GM19239 (cell line): ENCODE measurements around the gene TULP4.

Experiments
- DNase-seq: peaks from one replicate; pipeline ENCODE4 v3.0.0; 2011; ENCODE audit warnings: low spot score; ENCODE audit not compliant: insufficient read length
- FAIRE-seq: peaks from 2 replicates; lab custom pipeline; 2011; peaks lifted over from hg19 to GRCh38; lab: Jason Lieb, UNC

TULP4 gene, protein sequence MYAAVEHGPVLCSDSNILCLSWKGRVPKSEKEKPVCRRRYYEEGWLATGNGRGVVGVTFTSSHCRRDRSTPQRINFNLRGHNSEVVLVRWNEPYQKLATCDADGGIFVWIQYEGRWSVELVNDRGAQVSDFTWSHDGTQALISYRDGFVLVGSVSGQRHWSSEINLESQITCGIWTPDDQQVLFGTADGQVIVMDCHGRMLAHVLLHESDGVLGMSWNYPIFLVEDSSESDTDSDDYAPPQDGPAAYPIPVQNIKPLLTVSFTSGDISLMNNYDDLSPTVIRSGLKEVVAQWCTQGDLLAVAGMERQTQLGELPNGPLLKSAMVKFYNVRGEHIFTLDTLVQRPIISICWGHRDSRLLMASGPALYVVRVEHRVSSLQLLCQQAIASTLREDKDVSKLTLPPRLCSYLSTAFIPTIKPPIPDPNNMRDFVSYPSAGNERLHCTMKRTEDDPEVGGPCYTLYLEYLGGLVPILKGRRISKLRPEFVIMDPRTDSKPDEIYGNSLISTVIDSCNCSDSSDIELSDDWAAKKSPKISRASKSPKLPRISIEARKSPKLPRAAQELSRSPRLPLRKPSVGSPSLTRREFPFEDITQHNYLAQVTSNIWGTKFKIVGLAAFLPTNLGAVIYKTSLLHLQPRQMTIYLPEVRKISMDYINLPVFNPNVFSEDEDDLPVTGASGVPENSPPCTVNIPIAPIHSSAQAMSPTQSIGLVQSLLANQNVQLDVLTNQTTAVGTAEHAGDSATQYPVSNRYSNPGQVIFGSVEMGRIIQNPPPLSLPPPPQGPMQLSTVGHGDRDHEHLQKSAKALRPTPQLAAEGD (N-terminal part only)

DNA sequence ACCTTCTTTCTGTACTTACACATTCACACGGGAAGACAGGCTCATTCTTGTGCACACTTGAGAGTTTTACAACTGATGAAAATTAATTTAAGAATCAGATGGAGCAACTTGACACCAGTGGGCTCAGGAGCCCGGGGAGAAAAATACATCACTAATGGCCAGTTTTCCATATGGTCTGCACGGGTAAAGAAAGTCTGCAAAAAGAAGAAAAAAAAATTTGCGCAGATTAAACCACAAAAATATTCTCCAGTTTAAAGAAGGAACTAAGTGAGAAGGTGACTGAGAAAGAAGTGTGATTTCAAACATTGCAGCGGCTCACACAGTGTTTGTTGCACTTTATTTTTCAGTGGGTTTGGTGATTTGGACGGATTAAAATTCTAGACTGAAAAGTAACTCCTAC is at the start of gene TULP4:
TSS of gene TULP4 (plus strand) at position 301 of the 400 bp plus-strand sequence. CDS start 1,552 bp downstream, outside the sequence.
- FAIRE-seq, result no peak
- no peak for DNase-seq

DNA sequence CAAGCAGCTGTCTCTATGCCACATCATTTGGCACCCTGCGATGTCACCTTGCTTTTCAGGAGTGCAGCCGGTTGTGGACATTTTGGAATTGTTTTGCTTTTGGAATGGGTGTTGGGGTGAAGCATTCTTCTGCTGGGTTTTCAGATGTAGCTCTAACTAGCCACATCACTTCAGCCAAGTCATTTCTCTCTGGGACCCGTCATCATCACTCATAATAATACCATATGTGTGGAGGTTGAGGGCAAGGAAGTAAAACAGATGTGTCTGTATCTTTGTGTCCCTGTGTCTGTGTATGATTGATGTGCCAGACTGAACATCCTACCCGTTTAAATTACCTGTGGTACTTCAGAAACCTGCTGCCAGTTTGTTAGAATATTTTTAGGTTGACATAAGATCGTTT is 49.5 kb upstream of the TULP4 start:
- DNase-seq, result no peak
- FAIRE-seq, result no peak

DNA sequence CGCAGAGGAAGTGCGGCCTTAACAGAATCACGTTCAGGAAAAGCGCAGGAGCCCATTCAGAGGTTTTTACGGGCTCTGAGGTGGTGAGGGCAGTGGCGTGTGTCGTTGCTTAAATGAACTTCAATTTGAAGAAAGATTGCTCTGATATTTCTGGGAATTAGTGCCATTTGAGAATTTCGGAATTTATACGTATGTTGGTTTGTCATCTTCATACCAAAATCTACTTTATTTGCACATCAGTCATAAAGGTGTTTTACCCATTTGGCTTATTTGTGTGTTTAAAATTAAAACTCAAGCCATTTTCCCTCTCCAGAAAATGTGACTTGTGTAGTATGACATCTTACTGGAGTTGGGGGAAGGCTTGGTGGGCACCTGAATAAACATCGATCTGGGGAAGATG is 48.1 kb upstream of the TULP4 start:
- FAIRE-seq (no peak), DNase-seq (no peak)

DNA sequence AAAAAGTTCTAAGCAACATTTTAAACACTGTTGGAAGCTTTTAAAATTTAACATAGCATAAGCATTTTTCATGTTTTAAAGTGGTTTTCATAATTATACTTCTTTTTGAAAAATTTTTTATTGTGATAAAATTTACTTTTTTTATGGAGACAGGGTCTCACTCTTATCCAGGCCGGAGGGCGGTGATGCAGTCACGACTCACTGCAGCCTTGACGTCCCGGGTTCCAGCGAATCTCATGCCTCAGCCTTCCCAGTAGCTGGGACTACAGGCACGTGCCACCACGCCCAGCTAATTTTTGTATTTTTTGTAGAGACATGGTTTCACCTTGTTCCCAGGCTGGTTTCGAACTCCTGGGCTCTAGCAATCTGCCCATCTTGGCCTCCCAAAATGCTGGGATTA is 46.1 kb upstream of the TULP4 start:
- no peak for FAIRE-seq

DNA sequence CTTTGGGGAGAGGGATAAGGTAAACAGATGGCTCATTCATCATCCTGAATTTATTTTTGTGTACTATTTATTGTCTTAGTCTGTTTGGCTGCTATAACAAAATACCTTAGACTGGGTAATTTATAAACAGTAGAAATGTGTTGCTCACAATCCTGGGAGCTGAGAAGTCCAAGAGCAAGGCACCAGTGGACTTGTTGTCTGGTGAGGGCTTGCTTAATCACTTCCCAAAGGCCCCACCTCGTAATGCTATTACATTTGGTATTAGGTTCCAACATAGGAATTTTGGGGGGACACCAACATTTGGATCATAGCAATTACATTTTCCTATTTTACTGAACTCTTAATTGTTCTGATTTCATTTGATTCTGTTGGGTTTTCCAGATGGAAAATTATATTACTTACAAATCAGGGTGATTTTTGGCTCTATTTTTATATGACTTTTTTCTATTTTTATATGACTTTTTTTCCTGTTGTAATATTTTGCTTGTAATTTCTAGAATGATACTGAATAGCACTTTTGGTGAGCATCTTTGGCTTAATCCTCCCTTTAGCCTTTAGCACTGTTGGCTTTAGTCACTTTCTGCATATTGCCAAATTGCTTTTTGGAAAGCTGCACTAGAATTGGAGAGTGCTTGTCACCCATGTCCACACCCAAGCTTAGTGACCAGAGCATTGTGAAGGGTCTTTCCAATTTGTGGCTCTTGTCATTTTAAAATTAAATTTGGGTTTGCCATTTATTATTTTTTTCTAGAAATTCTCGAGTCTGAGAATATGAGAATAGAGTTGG is 43.7 kb upstream of the TULP4 start:
- FAIRE-seq (peak; percentile 66), DNase-seq (no peak)

More for the DNA sequence above, 46.1 kb upstream of the TULP4 start:
- no peak for DNase-seq

DNA sequence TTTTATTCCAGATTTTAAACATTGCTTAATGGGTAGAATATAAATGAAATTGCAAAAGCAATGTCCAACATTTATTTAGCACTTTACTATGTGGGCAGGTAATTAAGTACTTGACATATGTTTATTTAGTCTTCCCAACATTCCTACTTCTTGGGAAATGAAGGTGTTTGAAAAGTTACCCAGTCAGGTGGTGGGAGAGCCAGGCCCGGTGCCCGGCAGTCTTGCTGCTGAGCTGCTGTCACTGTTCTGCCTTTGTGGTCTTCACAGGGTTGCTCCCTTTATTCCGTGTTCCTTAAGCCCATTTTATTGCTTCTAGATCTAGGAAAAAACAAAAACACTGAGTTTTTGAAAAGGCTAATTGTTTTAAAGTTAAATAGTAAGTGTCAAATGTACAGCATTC is 42.6 kb upstream of the TULP4 start:
- no peak for DNase-seq
- no peak for FAIRE-seq

DNA sequence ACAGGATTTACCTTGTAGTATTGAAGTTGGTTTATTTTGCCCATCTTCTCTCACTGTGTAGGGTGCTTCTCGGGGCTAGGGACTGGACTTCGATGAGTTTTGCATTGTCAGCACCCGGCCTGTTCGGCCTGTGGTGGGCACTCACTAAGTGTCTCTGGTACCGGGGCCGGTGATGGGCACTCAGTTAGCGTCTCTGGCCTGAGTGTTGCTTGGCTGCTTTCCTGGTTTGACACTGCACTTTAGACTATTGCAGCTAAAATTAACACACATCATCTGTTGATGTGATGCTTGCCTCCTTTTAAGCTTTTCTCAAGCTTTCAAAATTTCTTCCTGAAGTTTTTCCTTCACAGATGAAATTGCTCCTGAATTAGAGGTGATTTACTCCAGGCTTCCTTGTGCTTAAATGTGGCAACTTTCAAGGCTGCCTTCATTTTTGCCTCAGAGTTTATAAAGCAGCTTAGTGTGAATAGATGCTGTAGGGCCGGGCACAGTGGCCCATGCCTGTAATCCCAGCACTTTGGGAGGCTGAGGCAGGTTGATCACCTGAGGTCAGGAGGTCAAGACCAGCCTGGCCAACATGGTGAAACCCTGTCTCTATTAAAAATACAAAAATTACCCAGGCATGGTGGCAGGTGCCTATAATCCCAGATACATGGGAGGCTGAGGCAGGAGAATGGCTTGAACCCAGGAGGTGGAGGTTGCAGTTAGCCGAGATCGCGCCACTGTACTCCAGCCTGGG is 41.7 kb upstream of the TULP4 start:
- no peak for DNase-seq
- FAIRE-seq, result peak; percentile 64

DNA sequence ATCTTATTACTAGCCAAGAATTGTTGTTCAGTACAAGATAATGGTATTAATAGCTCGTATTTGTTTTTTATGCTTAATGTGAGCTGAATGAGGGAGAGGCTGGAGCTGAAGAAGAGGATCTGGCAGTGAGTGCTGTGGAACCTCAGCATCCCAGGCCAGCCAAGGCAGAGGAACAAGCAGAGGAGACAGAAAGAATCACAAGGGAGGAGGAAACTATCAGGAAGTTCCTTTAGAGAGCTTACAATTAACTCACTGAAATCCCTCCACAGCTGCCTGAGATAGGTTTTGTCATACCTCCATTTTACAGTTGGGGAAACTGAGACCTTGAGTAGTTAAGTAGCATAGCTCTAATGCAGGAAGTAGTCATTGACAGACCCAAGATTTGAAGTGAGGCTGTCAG is 39.9 kb upstream of the TULP4 start:
- no peak for DNase-seq

DNA sequence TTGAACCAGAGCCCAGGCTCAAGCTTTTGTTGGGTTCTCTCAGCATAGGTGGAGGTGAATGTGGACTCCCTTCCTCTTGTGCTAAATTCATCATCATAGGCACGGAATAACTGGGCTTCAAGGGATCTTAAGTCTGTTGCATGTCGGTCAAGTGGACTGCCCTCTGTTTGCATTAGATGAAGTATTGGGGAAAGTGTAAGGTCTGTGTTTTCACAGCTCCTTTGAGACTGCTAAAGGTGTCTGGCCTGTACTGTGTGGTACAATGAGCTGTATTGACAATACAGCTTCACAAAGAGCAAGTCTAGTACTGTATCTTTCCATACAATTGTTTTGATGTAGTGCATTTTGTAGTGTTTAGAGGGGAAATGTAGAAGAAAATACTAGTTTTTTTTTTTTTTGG is 34.3 kb upstream of the TULP4 start:
- FAIRE-seq (no peak), DNase-seq (no peak)

More for the DNA sequence above, 39.9 kb upstream of the TULP4 start:
- no peak for FAIRE-seq

DNA sequence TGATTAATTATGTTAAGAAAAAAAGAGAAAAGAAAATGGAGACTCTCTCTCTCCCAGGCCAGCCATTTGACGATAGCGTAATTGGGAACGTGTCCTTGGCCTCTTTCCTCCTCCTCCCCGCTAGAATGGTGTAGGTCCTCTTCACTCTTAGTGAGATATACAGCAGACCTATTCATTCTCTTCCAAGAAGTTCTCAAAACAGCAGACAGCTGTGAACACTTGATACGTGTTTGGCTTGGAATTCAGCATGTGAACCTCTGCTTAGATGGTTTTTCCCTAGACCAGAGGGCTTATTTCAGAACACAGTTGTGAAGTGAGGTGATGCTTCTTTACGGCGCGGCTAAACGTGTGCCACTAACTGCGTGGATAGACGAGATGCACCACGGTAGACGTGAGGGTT is 32.6 kb upstream of the TULP4 start:
- FAIRE-seq, result no peak

DNA sequence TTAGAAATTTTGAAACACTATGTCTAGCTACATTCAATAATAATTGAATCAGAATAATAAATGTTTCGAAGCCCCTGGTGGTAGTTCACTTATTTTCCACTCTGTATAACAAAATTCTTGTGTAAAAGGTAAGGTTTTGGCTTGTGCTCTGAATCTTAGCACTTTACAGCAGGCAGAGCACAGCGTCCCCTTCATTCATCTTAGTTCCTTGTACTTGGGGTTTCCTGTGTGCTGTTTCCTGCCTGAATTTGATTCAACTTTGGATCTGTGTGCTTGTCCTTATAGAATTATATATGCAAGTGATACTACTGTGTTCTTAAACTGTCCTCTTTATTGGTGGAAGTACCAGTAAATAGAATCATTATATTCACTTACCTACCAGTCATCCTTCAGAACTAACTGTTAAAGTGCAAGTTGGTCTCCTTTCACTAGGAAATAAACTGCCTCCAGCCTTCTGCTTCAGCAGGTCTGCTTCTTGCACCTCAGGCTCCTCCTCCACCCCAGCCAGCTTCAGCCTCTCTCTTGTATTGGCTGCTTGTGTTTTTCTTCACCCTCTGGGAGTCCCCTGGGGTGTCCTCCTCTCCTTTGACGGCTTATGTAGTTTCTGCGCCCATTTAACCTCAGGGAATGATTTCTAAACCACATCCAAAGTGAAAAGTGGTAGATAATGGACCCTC is 28.8 kb upstream of the TULP4 start:
- FAIRE-seq (peak; percentile 66), DNase-seq (no peak)

More for the DNA sequence above, 32.6 kb upstream of the TULP4 start:
- DNase-seq, result no peak

DNA sequence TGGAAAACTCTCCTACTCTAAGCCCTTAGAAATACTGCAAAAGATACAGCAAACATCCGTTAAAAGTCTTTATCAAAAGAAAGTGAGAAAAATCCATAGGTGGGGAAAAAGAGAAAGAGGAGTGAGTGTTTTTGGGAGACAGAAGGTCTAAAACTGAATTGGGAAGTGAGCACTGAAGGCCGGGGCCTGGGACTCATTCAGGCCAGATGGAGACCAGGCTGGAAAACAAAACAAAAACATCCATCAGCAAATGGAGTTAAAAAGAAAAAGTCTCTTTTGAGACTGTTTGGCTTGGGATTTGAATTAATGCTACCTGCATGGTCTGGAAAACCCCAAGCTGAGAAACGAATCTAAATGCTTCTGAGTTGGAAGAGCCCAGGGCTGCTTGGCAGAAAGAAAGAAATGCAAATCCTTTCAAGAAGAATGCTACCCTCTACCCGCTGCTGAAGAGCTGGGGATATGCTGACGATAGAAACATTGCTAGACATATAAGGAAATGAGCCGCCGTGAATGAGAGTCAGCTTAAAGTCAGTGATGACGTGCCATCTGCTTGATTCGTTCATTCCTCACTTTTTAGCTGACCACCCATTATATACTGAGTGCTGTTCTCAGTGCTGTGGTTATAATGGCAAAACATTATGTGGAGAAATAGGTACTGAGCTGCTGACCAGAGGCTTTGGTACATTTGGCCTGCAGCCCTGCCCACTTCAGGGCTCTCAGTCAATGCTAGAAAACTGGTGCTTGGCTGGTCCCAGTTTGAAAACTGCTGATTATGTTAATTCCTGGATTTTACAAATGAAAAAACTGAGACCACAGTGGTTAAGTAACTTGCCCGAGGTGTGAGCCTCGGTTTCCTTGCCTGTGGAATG is 28.0 kb upstream of the TULP4 start:
- no peak for DNase-seq
- FAIRE-seq, result no peak

DNA sequence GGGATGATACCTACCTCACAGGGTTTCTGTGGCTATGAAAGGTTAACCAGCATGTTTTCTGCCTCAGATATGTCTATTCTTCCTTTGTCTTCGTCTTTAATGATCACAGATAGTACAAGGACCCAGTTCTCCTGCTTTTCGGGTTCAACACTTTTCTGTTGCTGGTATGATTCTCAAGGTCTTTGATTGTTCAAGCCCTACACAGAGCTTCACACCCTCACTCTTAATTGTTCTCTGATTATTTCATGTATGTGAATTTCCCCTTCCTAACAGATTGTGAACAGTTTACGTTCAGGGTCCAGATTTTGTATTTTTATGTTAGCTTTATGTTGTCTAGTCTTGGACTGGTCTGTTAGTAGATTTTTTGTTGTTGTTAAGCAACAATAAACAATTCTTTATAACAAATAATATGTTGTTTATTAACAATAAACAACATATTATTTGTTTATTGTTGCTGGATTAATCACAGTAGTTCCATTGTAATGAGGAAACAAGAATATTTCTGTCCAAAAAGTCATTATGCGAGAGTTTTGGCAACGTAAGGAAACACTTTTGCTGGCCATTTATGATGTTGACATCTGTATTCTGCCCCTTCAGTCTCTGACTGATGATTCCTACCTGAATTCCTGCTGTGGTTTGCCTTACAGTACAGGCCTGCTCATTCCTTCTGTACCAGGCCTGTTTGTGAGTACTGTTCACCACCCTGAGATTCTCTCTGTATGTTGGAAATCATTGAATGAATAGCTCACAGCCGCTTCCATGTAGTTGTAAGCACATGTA is 27.2 kb upstream of the TULP4 start:
- DNase-seq, result no peak
- FAIRE-seq, result no peak

DNA sequence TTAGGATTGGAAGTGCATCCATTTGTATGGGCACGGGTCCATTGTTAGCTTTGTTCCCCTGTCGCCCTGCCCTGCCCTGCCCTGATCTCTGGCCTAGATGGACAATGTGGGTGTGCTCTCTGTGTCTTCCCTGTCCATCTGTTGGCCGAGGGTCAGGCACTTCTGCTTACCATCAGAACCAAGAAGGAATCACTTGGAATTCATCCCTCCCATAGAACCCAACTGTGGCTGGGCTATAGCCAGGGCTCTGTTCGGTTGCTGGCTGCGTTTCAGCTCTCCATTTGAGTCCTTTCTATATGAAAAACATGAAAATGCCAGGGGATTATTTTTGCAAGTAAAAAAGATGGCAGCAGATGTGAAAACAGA is 26.6 kb upstream of the TULP4 start:
- FAIRE-seq (peak; percentile 11), DNase-seq (no peak)

DNA sequence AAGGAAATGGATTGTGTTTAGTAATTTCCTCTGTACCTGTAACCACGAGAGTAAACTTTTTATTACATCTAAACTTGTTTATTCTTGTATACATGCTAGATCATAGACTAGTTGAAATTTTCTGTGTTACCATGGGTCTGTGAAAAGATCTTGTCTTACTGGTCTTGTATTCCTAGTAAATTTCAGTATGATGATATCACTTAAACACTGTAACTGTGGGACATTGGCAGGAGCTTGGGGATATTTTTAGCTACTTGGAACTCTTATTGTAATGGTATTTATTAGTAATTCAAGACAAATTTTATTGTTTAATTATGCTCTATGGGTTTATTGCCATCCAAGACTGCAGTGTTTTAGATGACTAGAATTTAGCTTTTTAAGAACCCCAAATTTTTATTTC is 25.9 kb upstream of the TULP4 start:
- FAIRE-seq (peak; percentile 23), DNase-seq (no peak)

DNA sequence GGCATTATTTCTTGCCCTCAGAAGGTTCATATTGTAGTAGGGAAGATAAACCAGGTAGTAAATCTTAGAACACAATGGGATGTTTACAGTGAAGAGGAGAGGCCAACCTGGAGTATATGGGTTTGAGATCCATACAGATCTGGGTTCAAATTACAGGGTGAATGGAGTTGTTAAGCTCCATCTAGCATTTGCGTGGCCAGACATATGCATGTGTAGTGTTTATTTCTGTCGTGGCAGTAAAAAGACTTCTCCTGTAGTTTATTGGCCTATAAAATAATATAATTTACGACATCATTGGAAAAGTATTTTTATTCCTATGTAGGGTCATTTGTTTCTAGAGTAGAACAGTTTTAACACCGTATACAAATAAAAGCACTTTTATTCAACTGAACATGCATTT is 25.2 kb upstream of the TULP4 start:
- FAIRE-seq (no peak), DNase-seq (no peak)

DNA sequence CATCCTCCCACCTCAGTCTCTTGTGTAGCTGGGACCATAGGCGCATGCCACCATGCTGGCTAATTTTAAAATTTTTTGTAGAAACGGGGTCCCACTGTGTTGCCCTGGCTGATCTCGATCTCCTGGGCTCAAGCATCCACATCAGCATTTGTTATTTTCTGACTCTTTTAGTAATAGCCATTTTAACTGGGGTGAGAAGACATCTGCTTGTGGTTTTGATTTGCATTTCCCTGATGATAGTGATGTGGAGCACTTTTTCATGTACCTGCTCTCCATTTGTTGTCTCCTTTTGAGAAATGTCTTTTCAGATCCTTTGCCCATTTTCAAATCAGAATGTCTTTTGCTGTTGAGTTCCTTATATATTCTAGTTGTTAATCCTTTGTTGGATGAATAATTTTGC is 22.2 kb upstream of the TULP4 start:
- DNase-seq (no peak), FAIRE-seq (peak; percentile 99)

DNA sequence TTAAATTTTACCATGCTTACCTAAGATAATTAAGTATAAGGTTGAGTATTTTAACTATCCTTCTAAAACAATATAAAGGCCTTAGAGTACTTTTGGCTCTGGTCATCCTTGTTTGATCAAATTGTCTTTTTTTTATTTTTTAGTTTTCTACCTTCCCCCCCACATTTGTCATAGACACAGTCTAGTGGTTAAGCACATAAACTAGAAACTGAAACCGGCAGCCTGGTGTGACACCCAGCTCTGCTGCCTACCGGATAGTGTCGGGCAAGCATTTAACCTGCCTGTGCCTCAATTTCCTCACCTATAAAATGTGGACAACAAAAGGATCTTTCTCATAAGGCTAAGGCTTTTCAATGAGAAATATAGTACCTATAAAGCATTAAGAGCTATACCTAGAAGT is 21.6 kb upstream of the TULP4 start:
- FAIRE-seq (no peak), DNase-seq (peak; percentile 52)
